ENCODE results near the gene FMN1. TPM values are rescaled to one million over a fixed set of nuclear protein-coding genes. Genes with fewer than 3 reads are reported as not detected.
A peak's percentile ranks its signal among the peaks of the same experiment; 100 is the strongest.

Gene FMN1
- polyA plus RNA-seq, 2 of the 4 experiments (the other 2 are of a cell fraction) = 0.53 to 2.2 TPM

DNA sequence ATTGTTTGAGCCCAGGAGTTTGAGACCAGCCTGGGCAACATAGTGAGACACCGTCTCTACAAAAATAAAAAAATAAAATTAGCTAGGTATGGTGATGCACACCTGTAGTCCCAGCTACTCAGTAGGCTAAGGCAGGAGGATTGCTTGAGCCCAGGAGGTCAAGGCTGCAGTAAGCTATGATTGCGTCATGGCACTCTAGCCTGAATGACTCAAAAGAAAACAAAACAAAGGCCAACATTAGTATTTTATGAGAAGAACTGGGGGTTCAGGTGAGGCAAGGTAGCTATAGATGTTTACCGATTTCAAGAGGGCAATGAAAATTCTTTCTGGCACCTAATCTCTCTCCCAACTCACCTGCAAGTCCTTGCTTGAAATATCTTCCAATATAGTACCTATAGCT is 399.5 kb downstream of the FMN1 start:
- 0 out of 3 replicates have a peak, but pooled peaks have one; percentile 6 for TF ChIP-seq SMC3 (IDR thresholded peaks at IDR 0.05)
- TF ChIP-seq JUN (IDR thresholded peaks at IDR 0.05) = no peak
- TF ChIP-seq CEBPB (IDR thresholded peaks at IDR 0.05) = peak; percentile 76 to 92
- TF ChIP-seq FOSL2 (IDR thresholded peaks at IDR 0.05) = no peak
- 0 out of 2 replicates have a peak, but pooled peaks have one; percentile 20 for TF ChIP-seq FOSL2 (CRISPR knock-in tag; IDR thresholded peaks at IDR 0.05)
- H3K27ac ChIP-seq = peak overlapping the region in 1 of 2 experiments; percentile 25; a peak in 2 of 6 replicates
- no peak for DNase-seq (ENCODE audit: low read depth in 1 of 2, low spot score in 1 of 2)
- ChIA-PET CTCF (interaction anchor here (1.2 to 1.5 kb wide), 4 partner anchors 9 to 132 kb away, joined by 4 to 6 read pairs (median 4); no protein-coding TSS in a partner anchor), POLR2A (no interaction called here)
- H3K9me3 ChIP-seq = no peaks in the 10 kb centered on the region
- 54% methylated on average over 3 of the region's 3 CpGs for WGBS (ENCODE audit: missing lambda C conversion rate)
- no peak overlapping the region for H3K4me3 ChIP-seq
- H3K4me2 ChIP-seq = peak overlapping the region; percentile 34; the same call in 2 of the 3 replicates
- no peak for ATAC-seq
- H3K4me1 ChIP-seq = peaks cover 23% of the 10 kb centered on the region
- FAIRE-seq = no peak

DNA sequence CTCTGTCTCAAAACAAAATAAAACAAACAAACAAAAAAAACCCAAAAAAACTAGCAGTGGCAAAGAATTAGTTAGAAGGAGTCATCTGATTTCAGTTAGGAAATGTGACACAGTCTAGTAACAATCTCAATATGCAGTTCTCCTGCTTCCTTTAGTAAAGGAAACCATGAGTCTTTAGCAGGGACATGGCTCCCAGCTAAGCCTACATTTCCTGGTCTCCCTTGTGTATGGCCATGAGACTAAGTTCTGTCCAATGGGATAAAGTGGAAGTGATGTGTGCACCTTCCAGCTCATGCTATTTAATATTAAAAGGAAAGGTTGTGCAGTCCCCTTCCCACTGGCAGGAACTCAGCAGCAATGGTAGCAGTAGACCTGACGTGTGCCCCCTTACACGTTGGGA is 402.1 kb downstream of the FMN1 start:
- no peak for FAIRE-seq
- no peak overlapping the region for H3K27ac ChIP-seq
- no peak for ATAC-seq
- H3K4me2 ChIP-seq = no peak overlapping the region
- 71% methylated on average over 2 of the region's 2 CpGs for WGBS (ENCODE audit: missing lambda C conversion rate)
- CTCF ChIA-PET = no interaction called here
- no peak for DNase-seq (ENCODE audit: low read depth in 1 of 2, low spot score in 1 of 2)
- no peak for TF ChIP-seq ESRRA (IDR thresholded peaks at IDR 0.05; ENCODE audit: borderline replicate concordance, low read length)
- no peak for TF ChIP-seq JUNB (IDR thresholded peaks at IDR 0.05)
- TF ChIP-seq, protein P1, sequence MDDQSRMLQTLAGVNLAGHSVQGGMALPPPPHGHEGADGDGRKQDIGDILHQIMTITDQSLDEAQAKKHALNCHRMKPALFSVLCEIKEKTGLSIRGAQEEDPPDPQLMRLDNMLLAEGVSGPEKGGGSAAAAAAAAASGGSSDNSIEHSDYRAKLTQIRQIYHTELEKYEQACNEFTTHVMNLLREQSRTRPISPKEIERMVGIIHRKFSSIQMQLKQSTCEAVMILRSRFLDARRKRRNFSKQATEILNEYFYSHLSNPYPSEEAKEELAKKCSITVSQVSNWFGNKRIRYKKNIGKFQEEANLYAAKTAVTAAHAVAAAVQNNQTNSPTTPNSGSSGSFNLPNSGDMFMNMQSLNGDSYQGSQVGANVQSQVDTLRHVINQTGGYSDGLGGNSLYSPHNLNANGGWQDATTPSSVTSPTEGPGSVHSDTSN (IDR thresholded peaks at IDR 0.05) = no peak
- TF ChIP-seq HOXA7 (CRISPR knock-in tag; IDR thresholded peaks at IDR 0.05) = no peak
- no peak for TF ChIP-seq PHF8 (IDR thresholded peaks at IDR 0.05; ENCODE audit: borderline replicate concordance, low read depth)
- no peak for TF ChIP-seq POLR2AphosphoS2 (conservative IDR thresholded peaks at IDR 0.05; ENCODE audit: low read length)
- no peak for TF ChIP-seq FOXS1 (CRISPR knock-in tag; IDR thresholded peaks at IDR 0.05)
- no peak for TF ChIP-seq BHLHE40 (IDR thresholded peaks at IDR 0.05; ENCODE audit: low read depth, low read length)
- TF ChIP-seq ZNF302 (CRISPR knock-in tag; IDR thresholded peaks at IDR 0.05) = no peak
- no peak for TF ChIP-seq CBX8 (IDR thresholded peaks at IDR 0.05)
- TF ChIP-seq NR3C1 (IDR thresholded peaks at IDR 0.05) = no peak
- TF ChIP-seq, protein P2, sequence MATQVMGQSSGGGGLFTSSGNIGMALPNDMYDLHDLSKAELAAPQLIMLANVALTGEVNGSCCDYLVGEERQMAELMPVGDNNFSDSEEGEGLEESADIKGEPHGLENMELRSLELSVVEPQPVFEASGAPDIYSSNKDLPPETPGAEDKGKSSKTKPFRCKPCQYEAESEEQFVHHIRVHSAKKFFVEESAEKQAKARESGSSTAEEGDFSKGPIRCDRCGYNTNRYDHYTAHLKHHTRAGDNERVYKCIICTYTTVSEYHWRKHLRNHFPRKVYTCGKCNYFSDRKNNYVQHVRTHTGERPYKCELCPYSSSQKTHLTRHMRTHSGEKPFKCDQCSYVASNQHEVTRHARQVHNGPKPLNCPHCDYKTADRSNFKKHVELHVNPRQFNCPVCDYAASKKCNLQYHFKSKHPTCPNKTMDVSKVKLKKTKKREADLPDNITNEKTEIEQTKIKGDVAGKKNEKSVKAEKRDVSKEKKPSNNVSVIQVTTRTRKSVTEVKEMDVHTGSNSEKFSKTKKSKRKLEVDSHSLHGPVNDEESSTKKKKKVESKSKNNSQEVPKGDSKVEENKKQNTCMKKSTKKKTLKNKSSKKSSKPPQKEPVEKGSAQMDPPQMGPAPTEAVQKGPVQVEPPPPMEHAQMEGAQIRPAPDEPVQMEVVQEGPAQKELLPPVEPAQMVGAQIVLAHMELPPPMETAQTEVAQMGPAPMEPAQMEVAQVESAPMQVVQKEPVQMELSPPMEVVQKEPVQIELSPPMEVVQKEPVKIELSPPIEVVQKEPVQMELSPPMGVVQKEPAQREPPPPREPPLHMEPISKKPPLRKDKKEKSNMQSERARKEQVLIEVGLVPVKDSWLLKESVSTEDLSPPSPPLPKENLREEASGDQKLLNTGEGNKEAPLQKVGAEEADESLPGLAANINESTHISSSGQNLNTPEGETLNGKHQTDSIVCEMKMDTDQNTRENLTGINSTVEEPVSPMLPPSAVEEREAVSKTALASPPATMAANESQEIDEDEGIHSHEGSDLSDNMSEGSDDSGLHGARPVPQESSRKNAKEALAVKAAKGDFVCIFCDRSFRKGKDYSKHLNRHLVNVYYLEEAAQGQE (IDR thresholded peaks at IDR 0.05) = no peak
- TF ChIP-seq NFE2L2 (conservative IDR thresholded peaks at IDR 0.05; ENCODE audit: low read length) = no peak
- H3K4me3 ChIP-seq = no peak overlapping the region
- H3K9me3 ChIP-seq = no peaks in the 10 kb centered on the region
- POLR2A ChIA-PET = no interaction called here
- peaks cover 26% of the 10 kb centered on the region for H3K4me1 ChIP-seq

DNA sequence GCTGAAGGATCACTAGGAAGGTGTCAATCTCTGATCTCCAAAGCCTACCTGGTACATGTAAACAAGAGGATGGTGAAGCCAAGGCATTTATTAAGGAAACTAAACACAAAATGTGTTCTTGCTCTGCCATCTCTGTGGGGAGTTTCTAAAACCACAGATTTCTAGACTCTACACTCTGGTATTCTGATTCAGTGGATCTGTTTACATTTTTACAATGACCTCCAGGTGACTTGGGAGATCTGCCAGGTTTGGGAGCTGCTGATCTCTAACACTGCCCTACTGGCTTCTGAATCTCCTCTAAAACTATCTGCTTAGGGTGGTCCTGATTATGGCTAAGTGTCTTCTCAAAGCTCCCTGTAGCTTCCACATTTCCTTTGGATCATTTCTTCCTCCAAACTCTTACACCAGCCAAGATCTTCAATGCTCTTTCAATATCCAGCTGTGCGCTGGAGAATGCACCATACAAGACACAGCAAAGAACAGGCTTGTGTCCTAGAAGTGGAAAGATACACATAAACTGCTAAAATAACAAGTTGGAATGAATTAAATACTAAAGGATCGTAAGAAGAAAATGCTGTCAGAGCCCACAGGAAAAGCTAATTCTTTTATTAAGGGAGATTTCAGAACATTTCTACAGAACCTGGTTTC is 404.0 kb downstream of the FMN1 start:
- H3K4me2 ChIP-seq = peak overlapping the region; percentile 40
- TF ChIP-seq NFE2L2 (conservative IDR thresholded peaks at IDR 0.05; ENCODE audit: low read length) = no peak
- TF ChIP-seq CHD2 (IDR thresholded peaks at IDR 0.05; ENCODE audit: low read length, partially characterized antibody) = no peak
- TF ChIP-seq KDM5A (IDR thresholded peaks at IDR 0.05) = no peak
- no peak for TF ChIP-seq TP53 (CRISPR knock-in tag; IDR thresholded peaks at IDR 0.05)
- TF ChIP-seq RARB (CRISPR knock-in tag; IDR thresholded peaks at IDR 0.05) = no peak
- no peak for TF ChIP-seq ZNF302 (CRISPR knock-in tag; IDR thresholded peaks at IDR 0.05)
- TF ChIP-seq, protein P3, sequence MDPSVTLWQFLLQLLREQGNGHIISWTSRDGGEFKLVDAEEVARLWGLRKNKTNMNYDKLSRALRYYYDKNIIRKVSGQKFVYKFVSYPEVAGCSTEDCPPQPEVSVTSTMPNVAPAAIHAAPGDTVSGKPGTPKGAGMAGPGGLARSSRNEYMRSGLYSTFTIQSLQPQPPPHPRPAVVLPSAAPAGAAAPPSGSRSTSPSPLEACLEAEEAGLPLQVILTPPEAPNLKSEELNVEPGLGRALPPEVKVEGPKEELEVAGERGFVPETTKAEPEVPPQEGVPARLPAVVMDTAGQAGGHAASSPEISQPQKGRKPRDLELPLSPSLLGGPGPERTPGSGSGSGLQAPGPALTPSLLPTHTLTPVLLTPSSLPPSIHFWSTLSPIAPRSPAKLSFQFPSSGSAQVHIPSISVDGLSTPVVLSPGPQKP (IDR thresholded peaks at IDR 0.05; ENCODE audit: low read depth, low read length) = no peak
- TF ChIP-seq, protein P4, sequence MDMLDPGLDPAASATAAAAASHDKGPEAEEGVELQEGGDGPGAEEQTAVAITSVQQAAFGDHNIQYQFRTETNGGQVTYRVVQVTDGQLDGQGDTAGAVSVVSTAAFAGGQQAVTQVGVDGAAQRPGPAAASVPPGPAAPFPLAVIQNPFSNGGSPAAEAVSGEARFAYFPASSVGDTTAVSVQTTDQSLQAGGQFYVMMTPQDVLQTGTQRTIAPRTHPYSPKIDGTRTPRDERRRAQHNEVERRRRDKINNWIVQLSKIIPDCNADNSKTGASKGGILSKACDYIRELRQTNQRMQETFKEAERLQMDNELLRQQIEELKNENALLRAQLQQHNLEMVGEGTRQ (IDR thresholded peaks at IDR 0.05) = no peak
- TF ChIP-seq, protein P5, sequence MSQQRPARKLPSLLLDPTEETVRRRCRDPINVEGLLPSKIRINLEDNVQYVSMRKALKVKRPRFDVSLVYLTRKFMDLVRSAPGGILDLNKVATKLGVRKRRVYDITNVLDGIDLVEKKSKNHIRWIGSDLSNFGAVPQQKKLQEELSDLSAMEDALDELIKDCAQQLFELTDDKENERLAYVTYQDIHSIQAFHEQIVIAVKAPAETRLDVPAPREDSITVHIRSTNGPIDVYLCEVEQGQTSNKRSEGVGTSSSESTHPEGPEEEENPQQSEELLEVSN (IDR thresholded peaks at IDR 0.05; ENCODE audit: borderline replicate concordance, low read depth) = no peak
- TF ChIP-seq GATA3 (IDR thresholded peaks at IDR 0.05; ENCODE audit: borderline replicate concordance) = no peak
- TF ChIP-seq SREBF2 (IDR thresholded peaks at IDR 0.05) = no peak
- TF ChIP-seq FOXS1 (CRISPR knock-in tag; IDR thresholded peaks at IDR 0.05) = no peak
- TF ChIP-seq HOXA7 (CRISPR knock-in tag; IDR thresholded peaks at IDR 0.05) = no peak
- TF ChIP-seq HEYL (CRISPR knock-in tag; IDR thresholded peaks at IDR 0.05) = no peak
- no peaks in the 10 kb centered on the region for H3K9me3 ChIP-seq
- FAIRE-seq (peak; percentile 70), ATAC-seq (peak in 1 of 2 experiments; percentile 59; a peak in 2 of 6 replicates), DNase-seq (ENCODE audit: low read depth in 1 of 2, low spot score in 1 of 2) (no peak)
- POLR2A ChIA-PET = no interaction called here
- H3K4me1 ChIP-seq = peaks cover 23% of the 10 kb centered on the region
- no peak overlapping the region for H3K4me3 ChIP-seq
- peak overlapping the region in 1 of 2 experiments; percentile 32; a peak in 2 of 6 replicates for H3K27ac ChIP-seq
- CTCF ChIA-PET = interaction anchor here (0.5 to 1.2 kb wide), 4 partner anchors 34 to 203 kb away, joined by 3 read pairs; no protein-coding TSS in a partner anchor
- whole genome bisulfite sequencing (ENCODE audit: missing lambda C conversion rate) = 92% methylated on average over 2 of the region's 2 CpGs

Data from A549 (cell line).